HG03442 (cell line): ENCODE measurements around the gene LSM8.
"Not testable (repeated sequence)": the region's sequence is repeated elsewhere in the genome, so short reads cannot be mapped to it uniquely, and the experiment has no call there.

ENCODE experiments used
- ATAC-seq: cut with Tn5 transposase; IDR thresholded peaks from one replicate; pipeline ENCODE4 v1.9.1; 2021; ENCODE audit warnings: mild to moderate bottlenecking, moderate library complexity; ENCODE audit not compliant: unreplicated experiment

The LSM8 gene

GRCh38 chr7:118183786-118184564, at the start of gene LSM8:
Gene LSM8 (plus strand): TSS chr7:118184164. CDS start chr7:118184224, 60 bp downstream.
- peak; percentile 98 for ATAC-seq

- not testable (repeated sequence) for ATAC-seq
These were observed 49.5 kb upstream of the LSM8 start for GRCh38 chr7:118134420-118134819.

GRCh38 chr7:118140468-118140867, 43.5 kb upstream of the LSM8 start:
- no peak for ATAC-seq

- no peak for ATAC-seq
These were observed 42.0 kb upstream of the LSM8 start for GRCh38 chr7:118142012-118142411.

- peak; percentile 62 for ATAC-seq
These were observed 35.0 kb upstream of the LSM8 start for GRCh38 chr7:118148930-118149329.

GRCh38 chr7:118149394-118149793, 34.6 kb upstream of the LSM8 start:
- ATAC-seq: no peak

- ATAC-seq: no peak
These were observed 32.3 kb upstream of the LSM8 start for GRCh38 chr7:118151671-118152070.

GRCh38 chr7:118152149-118152548, 31.8 kb upstream of the LSM8 start:
- no peak for ATAC-seq

- ATAC-seq: no peak
These were observed 31.3 kb upstream of the LSM8 start for GRCh38 chr7:118152654-118153053.

GRCh38 chr7:118153551-118154177, 30.3 kb upstream of the LSM8 start:
- ATAC-seq: peak; percentile 53

GRCh38 chr7:118158766-118159165, 25.2 kb upstream of the LSM8 start:
- ATAC-seq: no peak

GRCh38 chr7:118169146-118169545, 14.8 kb upstream of the LSM8 start:
- no peak for ATAC-seq

- no peak for ATAC-seq
These were observed 8.2 kb upstream of the LSM8 start for GRCh38 chr7:118175740-118176139.

- ATAC-seq: no peak
These were observed 4.8 kb upstream of the LSM8 start for GRCh38 chr7:118179191-118179590.

GRCh38 chr7:118182593-118183427, 1.2 kb upstream of the LSM8 start:
- no peak for ATAC-seq

GRCh38 chr7:118183428-118183785, 557 bp upstream of the LSM8 start:
- peak; percentile 0 for ATAC-seq

- ATAC-seq: no peak
These were observed 589 bp downstream of the LSM8 start for GRCh38 chr7:118184565-118184940.

GRCh38 chr7:118185163-118185860, 1.3 kb downstream of the LSM8 start:
- no peak for ATAC-seq

GRCh38 chr7:118186501-118186900, 2.5 kb downstream of the LSM8 start:
- no peak for ATAC-seq

GRCh38 chr7:118194571-118194970, 10.6 kb downstream of the LSM8 start:
- no peak for ATAC-seq

- peak; percentile 81 for ATAC-seq
These were observed 12.0 kb downstream of the LSM8 start for GRCh38 chr7:118195837-118196474.
